ENCODE measurements around the gene OSBPL5.
"Not testable (repeated sequence)": the region's sequence is repeated elsewhere in the genome, so short reads cannot be mapped to it uniquely, and the experiment has no call there.

Gene OSBPL5

GRCh38 chr11:3123761-3124733 is 41.1 kb downstream of the OSBPL5 start:
- no peak for DNase-seq (ENCODE audit: low read depth in 1 of 2, low spot score in 1 of 2)

- no peak for DNase-seq (ENCODE audit: low read depth in 1 of 2, low spot score in 1 of 2)
These were observed 41.8 kb downstream of the OSBPL5 start for GRCh38 chr11:3123305-3123704.

- DNase-seq (ENCODE audit: low read depth in 1 of 2, low spot score in 1 of 2) = no peak
These were observed 42.3 kb downstream of the OSBPL5 start for GRCh38 chr11:3122775-3123201.

GRCh38 chr11:3121931-3122774 is 43.0 kb downstream of the OSBPL5 start:
- DNase-seq (ENCODE audit: low read depth in 1 of 2, low spot score in 1 of 2) = no peak

GRCh38 chr11:3121416-3121815 is 43.7 kb downstream of the OSBPL5 start:
- no peak for DNase-seq (ENCODE audit: low read depth in 1 of 2, low spot score in 1 of 2)

- DNase-seq (ENCODE audit: low read depth in 1 of 2, low spot score in 1 of 2) = no peak
These were observed 44.9 kb downstream of the OSBPL5 start for GRCh38 chr11:3120071-3120792.

GRCh38 chr11:3119141-3119821 is 45.8 kb downstream of the OSBPL5 start:
- no peak for DNase-seq (ENCODE audit: low read depth in 1 of 2, low spot score in 1 of 2)

- DNase-seq (ENCODE audit: low read depth in 1 of 2, low spot score in 1 of 2) = no peak
These were observed 49.8 kb downstream of the OSBPL5 start for GRCh38 chr11:3115321-3115720.

- DNase-seq (ENCODE audit: low read depth in 1 of 2, low spot score in 1 of 2) = not testable (repeated sequence)
These were observed 51.4 kb downstream of the OSBPL5 start for GRCh38 chr11:3113661-3114060.

- DNase-seq (ENCODE audit: low read depth in 1 of 2, low spot score in 1 of 2) = no peak
These were observed 53.0 kb downstream of the OSBPL5 start for GRCh38 chr11:3111919-3112690.

- no peak for DNase-seq (ENCODE audit: low read depth in 1 of 2, low spot score in 1 of 2)
These were observed 53.6 kb downstream of the OSBPL5 start for GRCh38 chr11:3111466-3111865.

- peak in 1 of 2 donors; percentile 9 for DNase-seq (ENCODE audit: low read depth in 1 of 2, low spot score in 1 of 2)
These were observed 55.0 kb downstream of the OSBPL5 start for GRCh38 chr11:3109921-3110706.

- no peak for DNase-seq (ENCODE audit: low read depth in 1 of 2, low spot score in 1 of 2)
These were observed 55.7 kb downstream of the OSBPL5 start for GRCh38 chr11:3109434-3109833.

GRCh38 chr11:3108183-3108721 is 56.9 kb downstream of the OSBPL5 start:
- DNase-seq (ENCODE audit: low read depth in 1 of 2, low spot score in 1 of 2) = no peak

- DNase-seq (ENCODE audit: low read depth in 1 of 2, low spot score in 1 of 2) = no peak
These were observed 57.4 kb downstream of the OSBPL5 start for GRCh38 chr11:3107608-3108182.

GRCh38 chr11:3106736-3107524 is 58.2 kb downstream of the OSBPL5 start:
- DNase-seq (ENCODE audit: low read depth in 1 of 2, low spot score in 1 of 2) = no peak

Measured in activated CD4-positive, alpha-beta T cell treated with anti-CD3 and anti-CD28 coated beads, Interleukin-2, amount 50 U/mL, for 24 hours (primary cell).